DOHH2 (cell line): ENCODE results near the gene ARIH2.

Experiments used
- H3F3A ChIP-seq: fragments of 200-600 bp; sonication (generic), shearing (Covaris generic); 2 replicates; pipeline ENCODE4 v1.6.0; 2016; ENCODE audit warnings: antibody characterized with exemption, mild to moderate bottlenecking; ENCODE audit not compliant: control insufficient read depth, insufficient read depth
- H3K27ac ChIP-seq: fragments of 200-600 bp; sonication (generic); 2 replicates; pipeline ENCODE4 v1.5.1; 2014; ENCODE audit warnings: low read depth, mild to moderate bottlenecking, low read length, moderate library complexity
- H3K27me3 ChIP-seq: fragments of 200-600 bp; sonication (generic); 2 replicates; pipeline ENCODE4 v1.6.1; 2014; ENCODE audit warnings: mild to moderate bottlenecking, low read length, mixed read lengths; ENCODE audit not compliant: control insufficient read depth
- H3K36me3 ChIP-seq: fragments of 200-600 bp; sonication (generic); 2 replicates; pipeline ENCODE4 v1.6.1; 2014; ENCODE audit warnings: mild to moderate bottlenecking, low read length, moderate library complexity, mixed read lengths; ENCODE audit not compliant: control insufficient read depth
- H3K4me1 ChIP-seq: fragments of 200-600 bp; sonication (generic); 2 replicates; pipeline ENCODE4 v1.6.1; 2014; ENCODE audit warnings: mild to moderate bottlenecking, low read length, mixed read lengths; ENCODE audit not compliant: control insufficient read depth
- H3K4me2 ChIP-seq: fragments of 200-600 bp; sonication (generic); 2 replicates; pipeline ENCODE4 v1.6.0; 2014; ENCODE audit warnings: mild to moderate bottlenecking, low read length, moderate library complexity
- H3K4me3 ChIP-seq: fragments of 200-600 bp; sonication (generic); 2 replicates; pipeline ENCODE4 v1.5.1; 2014; ENCODE audit warnings: mild to moderate bottlenecking, low read length, mixed read lengths
- H3K79me2 ChIP-seq: fragments of 200-600 bp; sonication (generic); 2 replicates; pipeline ENCODE4 v1.6.1; 2014; ENCODE audit warnings: mild to moderate bottlenecking, low read length, mixed read lengths; ENCODE audit not compliant: control insufficient read depth
- H3K9me2 ChIP-seq: fragments of 200-600 bp; sonication (generic); replicated peaks from 2 replicates; pipeline ENCODE4 v1.6.1; 2014; ENCODE audit warnings: mild to moderate bottlenecking, low read length, mixed read lengths; ENCODE audit not compliant: control insufficient read depth
- H3K9me3 ChIP-seq: fragments of 200-600 bp; sonication (generic); 2 replicates; pipeline ENCODE4 v1.6.1; 2014; ENCODE audit warnings: antibody characterized with exemption, low read length, mixed read lengths; ENCODE audit not compliant: control insufficient read depth, insufficient read depth
- H4K20me1 ChIP-seq: fragments of 200-600 bp; sonication (generic); 2 replicates; pipeline ENCODE4 v1.6.0; 2014; ENCODE audit warnings: low read depth, mild to moderate bottlenecking, antibody characterized with exemption, low read length, moderate library complexity; ENCODE audit not compliant: control insufficient read depth, insufficient read depth
- CTCF ChIP-seq: fragments of 200-600 bp; sonication (generic); IDR thresholded peaks from one replicate; pipeline ENCODE4 v1.5.1; 2014; ENCODE audit warnings: antibody characterized with exemption, mild to moderate bottlenecking, low read depth, low read length; ENCODE audit not compliant: poor library complexity, severe bottlenecking
- EZH2phosphoT487 ChIP-seq: fragments of 200-600 bp; sonication (generic); IDR thresholded peaks from 2 replicates; pipeline ENCODE4 v1.6.1; 2017; ENCODE audit warnings: borderline replicate concordance, mild to moderate bottlenecking, antibody characterized with exemption, low read length, moderate library complexity, mixed read lengths

Gene ARIH2

GRCh38 chr3:49015072-49015471 is 96.4 kb downstream of the ARIH2 start:
- H3K9me2 ChIP-seq, result no peaks in the 10 kb centered on the region
- H3K4me2 ChIP-seq, result no peak overlapping the region
- H3K79me2 ChIP-seq, result peaks cover 47% of the 10 kb centered on the region
- H3F3A ChIP-seq, result peaks cover 16% of the 10 kb centered on the region
- peaks cover 61% of the 10 kb centered on the region for H3K36me3 ChIP-seq
- peaks cover 9% of the 10 kb centered on the region; the same call in 1 of the 2 replicates for H4K20me1 ChIP-seq
- no peaks in the 10 kb centered on the region for H3K27me3 ChIP-seq
- no peaks in the 10 kb centered on the region for H3K9me3 ChIP-seq
- H3K27ac ChIP-seq, result no peak overlapping the region
- TF ChIP-seq CTCF (no peak), EZH2phosphoT487 (no peak)
- peaks cover 25% of the 10 kb centered on the region for H3K4me1 ChIP-seq
- H3K4me3 ChIP-seq, result no peak overlapping the region

DNA sequence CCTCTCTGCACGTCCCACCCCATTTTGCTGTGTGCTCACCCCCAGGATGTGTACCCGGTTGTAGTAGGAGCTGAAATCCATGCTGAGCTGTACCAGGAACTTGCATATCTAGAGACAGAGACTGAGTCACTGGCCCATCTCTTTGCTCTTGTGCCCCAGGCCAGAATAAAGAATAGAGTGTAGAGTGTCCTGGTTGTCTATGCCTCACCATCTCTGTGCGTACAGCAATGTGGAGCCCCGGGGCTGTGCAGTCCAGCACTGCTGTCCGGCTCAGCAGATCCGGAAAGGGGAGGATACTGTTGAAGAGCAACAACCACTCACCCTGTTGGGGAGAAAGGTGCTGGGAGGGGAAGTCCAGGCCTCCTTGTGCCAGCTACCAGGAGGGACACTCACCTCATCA is 97.1 kb downstream of the ARIH2 start:
- H3K4me2 ChIP-seq, result no peak overlapping the region
- no peaks in the 10 kb centered on the region for H3K27me3 ChIP-seq
- peaks cover 50% of the 10 kb centered on the region for H3K79me2 ChIP-seq
- H3F3A ChIP-seq, result peaks cover 16% of the 10 kb centered on the region
- peaks cover 9% of the 10 kb centered on the region; the same call in 1 of the 2 replicates for H4K20me1 ChIP-seq
- no peak overlapping the region for H3K4me3 ChIP-seq
- no peak for TF ChIP-seq EZH2phosphoT487
- TF ChIP-seq CTCF, result no peak
- H3K9me3 ChIP-seq, result no peaks in the 10 kb centered on the region
- H3K36me3 ChIP-seq, result peaks cover 68% of the 10 kb centered on the region
- H3K9me2 ChIP-seq, result no peaks in the 10 kb centered on the region
- no peak overlapping the region for H3K27ac ChIP-seq
- peaks cover 25% of the 10 kb centered on the region for H3K4me1 ChIP-seq

GRCh38 chr3:49016414-49017228 is 98.0 kb downstream of the ARIH2 start:
- no peaks in the 10 kb centered on the region for H3K9me2 ChIP-seq
- H3K4me3 ChIP-seq, result no peak overlapping the region
- peaks cover 46% of the 10 kb centered on the region for H3K79me2 ChIP-seq
- H4K20me1 ChIP-seq, result peaks cover 9% of the 10 kb centered on the region; the same call in 1 of the 2 replicates
- no peaks in the 10 kb centered on the region for H3K9me3 ChIP-seq
- H3K27ac ChIP-seq, result no peak overlapping the region
- H3K4me2 ChIP-seq, result peak overlapping the region; percentile 94; the same call in 1 of the 2 replicates
- H3K4me1 ChIP-seq, result peaks cover 25% of the 10 kb centered on the region
- TF ChIP-seq CTCF (no peak), EZH2phosphoT487 (no peak)
- H3K27me3 ChIP-seq, result no peaks in the 10 kb centered on the region
- H3K36me3 ChIP-seq, result peaks cover 69% of the 10 kb centered on the region
- peaks cover 16% of the 10 kb centered on the region for H3F3A ChIP-seq
